ENCODE measurements around the gene GPC6.

- TF ChIP-seq, protein P1, sequence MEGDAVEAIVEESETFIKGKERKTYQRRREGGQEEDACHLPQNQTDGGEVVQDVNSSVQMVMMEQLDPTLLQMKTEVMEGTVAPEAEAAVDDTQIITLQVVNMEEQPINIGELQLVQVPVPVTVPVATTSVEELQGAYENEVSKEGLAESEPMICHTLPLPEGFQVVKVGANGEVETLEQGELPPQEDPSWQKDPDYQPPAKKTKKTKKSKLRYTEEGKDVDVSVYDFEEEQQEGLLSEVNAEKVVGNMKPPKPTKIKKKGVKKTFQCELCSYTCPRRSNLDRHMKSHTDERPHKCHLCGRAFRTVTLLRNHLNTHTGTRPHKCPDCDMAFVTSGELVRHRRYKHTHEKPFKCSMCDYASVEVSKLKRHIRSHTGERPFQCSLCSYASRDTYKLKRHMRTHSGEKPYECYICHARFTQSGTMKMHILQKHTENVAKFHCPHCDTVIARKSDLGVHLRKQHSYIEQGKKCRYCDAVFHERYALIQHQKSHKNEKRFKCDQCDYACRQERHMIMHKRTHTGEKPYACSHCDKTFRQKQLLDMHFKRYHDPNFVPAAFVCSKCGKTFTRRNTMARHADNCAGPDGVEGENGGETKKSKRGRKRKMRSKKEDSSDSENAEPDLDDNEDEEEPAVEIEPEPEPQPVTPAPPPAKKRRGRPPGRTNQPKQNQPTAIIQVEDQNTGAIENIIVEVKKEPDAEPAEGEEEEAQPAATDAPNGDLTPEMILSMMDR (conservative IDR thresholded peaks at IDR 0.05; ENCODE audit: low read length), result no peak
- no peak for TF ChIP-seq EZH2phosphoT487 (IDR thresholded peaks at IDR 0.05; ENCODE audit: borderline replicate concordance, low read depth, low read length)
Observed at GRCh38 chr13:93283255-93283654, 56.6 kb downstream of the GPC6 start.

Measured in OCI-LY7 (cell line).